Measurements from ENCODE around the gene SHROOM3.

GRCh38 chr4:76830964-76831703 is 396.1 kb downstream of the SHROOM3 start:
- TF ChIP-seq CTCF (IDR thresholded peaks at IDR 0.05) = no peak
- no peak for TF ChIP-seq POLR2A (IDR thresholded peaks at IDR 0.05)
